Neural cell (in vitro differentiated cells): ENCODE data around the gene SAV1. TPM values are rescaled to one million over a fixed set of nuclear protein-coding genes. Genes with fewer than 3 reads are reported as not detected.

Experiments used
- H2AFZ ChIP-seq: fragments of 200-600, 300-800 bp; sonication (generic), shearing (Covaris generic); 2 replicates; pipeline ENCODE4 v1.6.0; 2014; ENCODE audit warnings: low read depth, mild to moderate bottlenecking, antibody characterized with exemption, low read length, moderate library complexity
- H3F3A ChIP-seq: fragments of 200-600 bp; shearing (Covaris generic); 2 replicates; pipeline ENCODE4 v1.6.1; 2016; ENCODE audit warnings: mild to moderate bottlenecking, moderate library complexity, mixed read lengths, antibody characterized with exemption, low read length; ENCODE audit not compliant: insufficient read depth, poor library complexity, severe bottlenecking
- H3K27ac ChIP-seq: fragments of 200-600, 300-800 bp; sonication (generic), shearing (Covaris generic); 2 replicates; pipeline ENCODE4 v1.5.1; 2014; ENCODE audit warnings: mild to moderate bottlenecking, low read length, moderate library complexity
- H3K27me3 ChIP-seq: fragments of 300-800, 200-600 bp; sonication (generic), shearing (Covaris generic); 2 replicates; pipeline ENCODE4 v1.6.0; 2014; ENCODE audit warnings: mild to moderate bottlenecking, low read depth, low read length, moderate library complexity; ENCODE audit not compliant: insufficient read depth
- H3K36me3 ChIP-seq: fragments of 300-800, 200-600 bp; sonication (generic), shearing (Covaris generic); 2 replicates; pipeline ENCODE4 v1.5.1; 2014; ENCODE audit warnings: mild to moderate bottlenecking, antibody characterized with exemption, low read length, moderate library complexity; ENCODE audit not compliant: insufficient read depth
- H3K4me2 ChIP-seq: fragments of 300-800, 200-600 bp; sonication (generic), shearing (Covaris generic); 2 replicates; pipeline ENCODE4 v1.6.0; 2014; ENCODE audit warnings: mild to moderate bottlenecking, low read length
- H3K4me3 ChIP-seq: fragments of 300-800, 200-600 bp; sonication (generic), shearing (Covaris generic); 2 replicates; pipeline ENCODE4 v1.5.1; 2014; ENCODE audit warnings: mild to moderate bottlenecking, low read length, moderate library complexity
- H3K79me2 ChIP-seq: fragments of 200-600 bp; shearing (Covaris generic); replicated peaks from 2 replicates; pipeline ENCODE4 v1.6.0; 2014; ENCODE audit warnings: mild to moderate bottlenecking, low read length, moderate library complexity; ENCODE audit not compliant: insufficient read depth
- H3K9ac ChIP-seq: fragments of 300-800, 200-600 bp; sonication (generic), shearing (Covaris generic); 2 replicates; pipeline ENCODE4 v1.6.1; 2016; ENCODE audit warnings: mild to moderate bottlenecking, low read length, mixed read lengths
- H3K9me2 ChIP-seq: fragments of 200-600 bp; shearing (Covaris generic); 2 replicates; pipeline ENCODE4 v1.6.1; 2016; ENCODE audit warnings: mild to moderate bottlenecking, low read length, mixed read lengths; ENCODE audit not compliant: insufficient read depth
- H3K9me3 ChIP-seq: fragments of 200-600, 300-800 bp; sonication (generic), shearing (Covaris generic); 2 replicates; pipeline ENCODE4 v1.6.1; 2016; ENCODE audit warnings: mild to moderate bottlenecking, mixed run types, low read length, moderate library complexity, mixed read lengths
- H4K20me1 ChIP-seq: fragments of 200-600 bp; shearing (Covaris generic); 2 replicates; pipeline ENCODE4 v1.6.1; 2016; ENCODE audit warnings: mild to moderate bottlenecking, mixed run types; ENCODE audit not compliant: insufficient read depth
- EP300 ChIP-seq: fragments of 450-650 bp; conservative IDR thresholded peaks from 2 replicates; pipeline ENCODE4 v1.6.1; 2014; ENCODE audit warnings: antibody characterized with exemption, mild to moderate bottlenecking, moderate library complexity; ENCODE audit not compliant: poor library complexity, severe bottlenecking
- EZH2 ChIP-seq: fragments of 200-600, 300-800 bp; shearing (Covaris generic), sonication (generic); IDR thresholded peaks from 2 replicates; pipeline ENCODE4 v1.6.1; 2014; ENCODE audit warnings: antibody characterized with exemption, low read length, borderline replicate concordance, mild to moderate bottlenecking; ENCODE audit not compliant: insufficient read depth, poor library complexity, severe bottlenecking
- MXI1 ChIP-seq: fragments of 450-650 bp; conservative IDR thresholded peaks from 2 replicates; pipeline ENCODE4 v1.6.1; 2014; ENCODE audit warnings: antibody characterized with exemption, mild to moderate bottlenecking; ENCODE audit not compliant: poor library complexity, severe bottlenecking
- POLR2AphosphoS5 ChIP-seq: IDR thresholded peaks from 2 replicates; pipeline ENCODE4 v1.6.1; 2012
- RAD21 ChIP-seq: fragments of 450-650 bp; conservative IDR thresholded peaks from 2 replicates; pipeline ENCODE4 v1.6.1; 2014; ENCODE audit warnings: antibody characterized with exemption, mild to moderate bottlenecking, moderate library complexity
- SMC3 ChIP-seq: fragments of 450-650 bp; conservative IDR thresholded peaks from 2 replicates; pipeline ENCODE4 v1.6.1; 2014; ENCODE audit warnings: antibody characterized with exemption, mild to moderate bottlenecking, moderate library complexity; ENCODE audit not compliant: poor library complexity
- TAF1 ChIP-seq: IDR thresholded peaks from 2 replicates; pipeline ENCODE4 v1.6.1; 2012; ENCODE audit warnings: low read depth
- polyA minus RNA-seq: library from RNA; depleted of rRNA, polyadenylated mRNA; stranded (reverse); fragments of >200 nt; gene quantifications from 2 replicates; pipeline ENCODE4 v1.2.3, GENCODE V29; 2014
- polyA plus RNA-seq: library from polyadenylated mRNA; depleted of rRNA; stranded (reverse); fragments of >200 nt; gene quantifications from 2 replicates; pipeline ENCODE4 v1.2.3, GENCODE V29; 2014
- TF ChIP-seq, protein P1 (sequence below): fragments of 450-650 bp; IDR thresholded peaks from 2 replicates; pipeline ENCODE4 v1.5.1; 2014; ENCODE audit warnings: antibody characterized with exemption, mild to moderate bottlenecking, moderate library complexity; ENCODE audit not compliant: poor library complexity, severe bottlenecking
- TF ChIP-seq, protein P2 (sequence below): IDR thresholded peaks from 2 replicates; pipeline ENCODE4 v1.6.1; 2012; ENCODE audit warnings: borderline replicate concordance

SAV1 gene
- polyA plus RNA-seq (4.1 and 4.9 TPM in 2 replicates), polyA minus RNA-seq (7.4 and 7.5 TPM in 2 replicates)

DNA sequence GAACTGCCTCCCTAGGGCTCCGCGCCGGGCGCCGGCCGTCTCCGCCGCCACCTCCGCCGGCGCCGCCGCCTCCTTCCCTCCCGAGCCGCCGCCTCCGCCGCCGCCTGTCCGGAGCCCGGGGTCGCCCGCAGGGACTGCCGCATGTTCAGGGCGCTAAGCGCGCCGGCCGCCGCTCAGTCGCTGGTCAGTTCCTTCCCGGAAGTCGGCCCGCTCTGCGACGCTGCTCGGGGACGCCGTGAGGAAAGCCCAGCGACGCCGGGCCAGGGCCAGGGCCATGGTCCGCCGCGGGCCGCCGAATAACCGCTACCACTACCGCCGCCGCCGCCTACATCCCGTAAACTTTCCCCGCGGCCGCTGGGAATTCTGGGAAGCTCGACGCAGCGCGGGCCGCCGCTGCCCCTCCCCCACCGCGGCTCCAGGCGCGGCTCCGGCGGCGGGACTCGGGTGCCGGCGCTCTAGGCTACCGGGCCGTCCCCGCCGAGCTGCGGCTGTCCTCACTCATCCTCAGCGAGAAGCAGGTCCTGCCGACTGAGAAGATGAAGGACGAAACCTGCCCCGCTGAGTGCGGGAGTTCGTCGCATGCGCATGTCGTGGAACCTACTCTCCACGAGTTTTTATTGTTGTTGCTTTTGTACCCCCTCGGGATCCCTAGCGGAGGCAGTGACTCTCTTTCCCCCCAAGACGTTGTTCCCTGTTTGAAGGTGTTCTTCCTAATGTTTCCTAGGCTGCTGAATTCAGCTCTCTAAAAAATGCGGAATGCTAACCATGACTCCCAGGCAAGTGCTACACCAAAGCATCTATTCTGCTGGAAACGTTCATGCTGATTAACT, at the start of gene SAV1:
SAV1 (minus strand) TSS at position 311 of the 830 bp plus-strand sequence. CDS start 339 bp downstream, outside the sequence.
- Histone ChIP-seq H3F3A (no peaks in the 10 kb centered on the region), H3K9me3 (no peaks in the 10 kb centered on the region), H2AFZ (peak within 1 kb of the TSS; percentile 83), H3K36me3 (no peaks in the 10 kb centered on the region), H3K9me2 (no peaks in the 10 kb centered on the region), H3K9ac (peak within 1 kb of the TSS; percentile 59), H4K20me1 (no peaks in the 10 kb centered on the region), H3K4me2 (peak within 1 kb of the TSS; percentile 89), H3K27me3 (no peaks in the 10 kb centered on the region), H3K27ac (peak within 1 kb of the TSS; percentile 2), H3K4me3 (peak within 1 kb of the TSS; percentile 82), H3K79me2 (peaks cover 19% of the 10 kb centered on the region)
- TF ChIP-seq SMC3 (peak; percentile 20), MXI1 (peak; percentile 92), TAF1 (no peak), EP300 (peak; percentile 60), EZH2 (no peak), RAD21 (peak; percentile 36), POLR2AphosphoS5 (peak; percentile 53)
- TF ChIP-seq, protein P1, sequence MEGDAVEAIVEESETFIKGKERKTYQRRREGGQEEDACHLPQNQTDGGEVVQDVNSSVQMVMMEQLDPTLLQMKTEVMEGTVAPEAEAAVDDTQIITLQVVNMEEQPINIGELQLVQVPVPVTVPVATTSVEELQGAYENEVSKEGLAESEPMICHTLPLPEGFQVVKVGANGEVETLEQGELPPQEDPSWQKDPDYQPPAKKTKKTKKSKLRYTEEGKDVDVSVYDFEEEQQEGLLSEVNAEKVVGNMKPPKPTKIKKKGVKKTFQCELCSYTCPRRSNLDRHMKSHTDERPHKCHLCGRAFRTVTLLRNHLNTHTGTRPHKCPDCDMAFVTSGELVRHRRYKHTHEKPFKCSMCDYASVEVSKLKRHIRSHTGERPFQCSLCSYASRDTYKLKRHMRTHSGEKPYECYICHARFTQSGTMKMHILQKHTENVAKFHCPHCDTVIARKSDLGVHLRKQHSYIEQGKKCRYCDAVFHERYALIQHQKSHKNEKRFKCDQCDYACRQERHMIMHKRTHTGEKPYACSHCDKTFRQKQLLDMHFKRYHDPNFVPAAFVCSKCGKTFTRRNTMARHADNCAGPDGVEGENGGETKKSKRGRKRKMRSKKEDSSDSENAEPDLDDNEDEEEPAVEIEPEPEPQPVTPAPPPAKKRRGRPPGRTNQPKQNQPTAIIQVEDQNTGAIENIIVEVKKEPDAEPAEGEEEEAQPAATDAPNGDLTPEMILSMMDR: no peak
- TF ChIP-seq, protein P2, sequence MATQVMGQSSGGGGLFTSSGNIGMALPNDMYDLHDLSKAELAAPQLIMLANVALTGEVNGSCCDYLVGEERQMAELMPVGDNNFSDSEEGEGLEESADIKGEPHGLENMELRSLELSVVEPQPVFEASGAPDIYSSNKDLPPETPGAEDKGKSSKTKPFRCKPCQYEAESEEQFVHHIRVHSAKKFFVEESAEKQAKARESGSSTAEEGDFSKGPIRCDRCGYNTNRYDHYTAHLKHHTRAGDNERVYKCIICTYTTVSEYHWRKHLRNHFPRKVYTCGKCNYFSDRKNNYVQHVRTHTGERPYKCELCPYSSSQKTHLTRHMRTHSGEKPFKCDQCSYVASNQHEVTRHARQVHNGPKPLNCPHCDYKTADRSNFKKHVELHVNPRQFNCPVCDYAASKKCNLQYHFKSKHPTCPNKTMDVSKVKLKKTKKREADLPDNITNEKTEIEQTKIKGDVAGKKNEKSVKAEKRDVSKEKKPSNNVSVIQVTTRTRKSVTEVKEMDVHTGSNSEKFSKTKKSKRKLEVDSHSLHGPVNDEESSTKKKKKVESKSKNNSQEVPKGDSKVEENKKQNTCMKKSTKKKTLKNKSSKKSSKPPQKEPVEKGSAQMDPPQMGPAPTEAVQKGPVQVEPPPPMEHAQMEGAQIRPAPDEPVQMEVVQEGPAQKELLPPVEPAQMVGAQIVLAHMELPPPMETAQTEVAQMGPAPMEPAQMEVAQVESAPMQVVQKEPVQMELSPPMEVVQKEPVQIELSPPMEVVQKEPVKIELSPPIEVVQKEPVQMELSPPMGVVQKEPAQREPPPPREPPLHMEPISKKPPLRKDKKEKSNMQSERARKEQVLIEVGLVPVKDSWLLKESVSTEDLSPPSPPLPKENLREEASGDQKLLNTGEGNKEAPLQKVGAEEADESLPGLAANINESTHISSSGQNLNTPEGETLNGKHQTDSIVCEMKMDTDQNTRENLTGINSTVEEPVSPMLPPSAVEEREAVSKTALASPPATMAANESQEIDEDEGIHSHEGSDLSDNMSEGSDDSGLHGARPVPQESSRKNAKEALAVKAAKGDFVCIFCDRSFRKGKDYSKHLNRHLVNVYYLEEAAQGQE: peak; percentile 75

- Histone ChIP-seq H3K27ac (no peak overlapping the region), H4K20me1 (no peaks in the 10 kb centered on the region), H3K9me2 (no peaks in the 10 kb centered on the region), H3K4me2 (no peak overlapping the region), H3K9ac (no peak overlapping the region), H3F3A (no peaks in the 10 kb centered on the region), H2AFZ (no peak overlapping the region), H3K27me3 (no peaks in the 10 kb centered on the region), H3K9me3 (no peaks in the 10 kb centered on the region), H3K4me3 (no peak overlapping the region), H3K79me2 (no peaks in the 10 kb centered on the region), H3K36me3 (peaks cover 6% of the 10 kb centered on the region)
- TF ChIP-seq EP300 (no peak), POLR2AphosphoS5 (no peak), TAF1 (no peak), MXI1 (no peak), SMC3 (no peak)
- TF ChIP-seq, protein P2: no peak
- TF ChIP-seq, protein P1: no peak
These were observed 49.7 kb upstream of the SAV1 start for GRCh38 chr14:50717811-50718210.
